Non-pigmented ciliary epithelial cell (primary cell): ENCODE measurements around the gene CCDC127.
"Not testable (repeated sequence)": the region's sequence is repeated elsewhere in the genome, so short reads cannot be mapped to it uniquely, and the experiment has no call there.

ENCODE experiments used
- DNase-seq: peaks from one replicate; pipeline ENCODE4 v3.0.0-alpha.2; 2010; ENCODE audit warnings: low read depth

The CCDC127 gene

DNA sequence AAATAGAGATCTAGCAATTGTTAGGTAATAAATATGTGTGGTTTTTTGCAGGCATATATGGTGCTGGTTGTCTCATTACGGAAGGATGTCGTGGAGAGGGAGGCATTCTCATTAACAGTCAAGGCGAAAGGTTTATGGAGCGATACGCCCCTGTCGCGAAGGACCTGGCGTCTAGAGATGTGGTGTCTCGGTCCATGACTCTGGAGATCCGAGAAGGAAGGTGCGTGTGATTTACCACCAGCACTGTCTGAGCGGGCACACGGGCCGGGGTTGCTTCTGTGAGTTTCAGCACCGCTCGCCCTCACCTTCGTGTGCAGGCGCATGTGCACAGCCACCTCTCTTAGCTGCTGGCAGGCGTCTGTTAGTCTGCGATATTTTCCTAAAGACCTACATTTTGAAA is 15.5 kb upstream of the CCDC127 start:
- not testable (repeated sequence) for DNase-seq

DNA sequence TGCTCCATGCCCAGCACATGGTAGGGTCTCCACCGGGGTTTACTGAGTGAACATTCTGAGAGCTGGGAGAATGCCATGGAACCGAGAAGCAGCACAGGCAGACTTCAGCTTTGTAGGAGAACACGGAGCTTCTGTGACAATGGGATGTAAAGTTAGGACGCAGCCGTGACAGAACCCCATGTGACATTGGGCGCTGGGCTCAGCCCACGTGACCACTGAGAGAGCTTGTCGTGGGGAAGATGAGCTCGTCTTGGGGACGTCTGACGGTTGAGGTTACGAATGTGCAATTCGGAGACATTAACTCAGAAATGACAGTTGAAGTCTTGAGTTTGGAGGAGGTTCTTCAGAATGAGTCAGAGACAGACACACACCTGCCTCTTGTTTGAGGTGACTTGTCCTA is 13.7 kb upstream of the CCDC127 start:
- no peak for DNase-seq

DNA sequence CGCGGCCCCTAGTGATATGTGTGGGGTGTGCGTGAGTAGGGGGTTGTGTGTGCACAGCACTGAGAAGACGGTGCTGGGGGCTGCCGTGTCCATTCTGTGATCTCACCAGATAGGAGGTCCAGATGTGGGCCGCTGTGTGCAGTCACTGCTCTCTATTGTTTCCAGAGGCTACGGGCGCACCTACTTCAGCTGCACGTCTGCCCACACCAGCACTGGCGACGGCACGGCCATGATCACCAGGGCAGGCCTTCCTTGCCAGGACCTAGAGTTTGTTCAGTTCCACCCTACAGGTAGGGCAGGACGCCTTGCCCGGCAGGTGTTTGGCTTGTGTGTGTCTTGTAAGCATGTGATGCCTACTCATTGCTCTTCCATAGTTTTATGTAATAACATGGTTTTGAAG is 12.8 kb upstream of the CCDC127 start:
- no peak for DNase-seq

DNA sequence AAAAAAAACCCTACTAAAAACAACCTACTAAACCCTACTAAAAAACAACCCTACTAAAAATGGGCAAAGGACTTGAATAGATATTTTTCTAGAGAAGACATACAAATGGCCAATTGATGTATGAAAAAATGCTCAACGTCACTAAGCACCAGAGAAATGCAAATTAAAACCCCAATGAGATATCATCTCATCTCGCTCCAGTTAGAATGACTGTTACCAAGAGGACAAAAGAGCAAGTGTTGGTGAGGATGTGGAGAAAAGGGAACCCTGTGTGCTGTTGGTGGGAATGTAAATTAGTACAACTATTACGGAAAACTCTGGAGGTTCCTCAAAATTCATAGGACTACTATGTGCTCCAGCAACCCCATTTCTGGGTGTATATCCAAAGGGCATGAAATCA is 10.9 kb upstream of the CCDC127 start:
- DNase-seq = no peak

DNA sequence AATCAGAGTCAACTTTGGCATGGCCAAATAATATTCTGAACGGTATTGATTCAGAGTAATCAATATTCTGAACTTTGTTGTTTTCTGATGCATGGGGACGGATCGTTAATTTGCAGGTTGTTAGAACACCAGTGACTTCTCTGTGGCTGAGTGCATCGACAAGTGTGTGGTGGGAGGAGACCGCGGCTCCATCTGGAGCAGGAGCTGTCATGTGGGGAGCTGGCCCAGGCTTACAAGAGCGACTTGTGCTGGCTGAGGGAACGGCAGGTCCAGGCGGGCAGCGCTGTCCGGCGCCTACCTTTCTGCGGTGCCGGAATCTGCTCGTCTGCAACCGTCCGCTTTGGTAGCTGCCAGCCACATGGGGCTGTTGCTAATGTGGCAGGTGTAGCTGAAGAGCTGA is 9.4 kb upstream of the CCDC127 start:
- DNase-seq = not testable (repeated sequence)

DNA sequence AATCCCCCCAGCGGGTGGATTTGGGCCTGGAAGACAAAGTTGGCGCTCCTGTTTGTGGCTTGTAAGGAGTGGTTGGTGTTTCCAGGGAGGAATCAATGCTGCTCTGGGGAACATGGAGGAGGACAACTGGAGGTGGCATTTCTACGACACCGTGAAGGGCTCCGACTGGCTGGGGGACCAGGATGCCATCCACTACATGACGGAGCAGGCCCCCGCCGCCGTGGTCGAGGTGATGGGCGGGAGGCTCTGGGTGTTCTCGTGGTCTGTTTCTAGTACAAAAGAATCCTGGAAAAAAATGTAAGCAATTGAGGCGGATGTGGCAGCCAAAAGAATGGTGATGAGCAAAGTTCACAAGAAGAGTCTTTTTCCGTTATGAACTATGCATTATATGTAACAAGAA is 7.4 kb upstream of the CCDC127 start:
- DNase-seq = no peak

DNA sequence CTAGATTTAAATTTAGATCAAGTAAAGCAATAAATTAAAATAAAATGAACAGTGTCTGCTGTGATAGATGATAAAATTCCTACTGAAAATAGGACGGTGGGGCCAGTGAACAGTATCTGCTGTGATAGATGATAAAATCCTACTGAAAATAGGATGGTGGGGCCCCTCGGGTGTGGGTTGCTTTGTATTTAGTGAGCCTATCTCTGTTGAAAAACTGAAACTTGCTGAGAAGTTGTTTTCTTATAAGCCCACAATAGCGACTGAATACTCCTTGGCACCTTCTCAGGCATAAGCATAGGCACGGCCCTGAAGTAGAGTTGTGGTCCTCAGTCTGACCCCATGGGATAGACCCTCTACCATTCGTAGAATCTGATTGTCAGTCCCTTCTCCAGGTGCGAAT is 5.8 kb upstream of the CCDC127 start:
- DNase-seq = no peak

DNA sequence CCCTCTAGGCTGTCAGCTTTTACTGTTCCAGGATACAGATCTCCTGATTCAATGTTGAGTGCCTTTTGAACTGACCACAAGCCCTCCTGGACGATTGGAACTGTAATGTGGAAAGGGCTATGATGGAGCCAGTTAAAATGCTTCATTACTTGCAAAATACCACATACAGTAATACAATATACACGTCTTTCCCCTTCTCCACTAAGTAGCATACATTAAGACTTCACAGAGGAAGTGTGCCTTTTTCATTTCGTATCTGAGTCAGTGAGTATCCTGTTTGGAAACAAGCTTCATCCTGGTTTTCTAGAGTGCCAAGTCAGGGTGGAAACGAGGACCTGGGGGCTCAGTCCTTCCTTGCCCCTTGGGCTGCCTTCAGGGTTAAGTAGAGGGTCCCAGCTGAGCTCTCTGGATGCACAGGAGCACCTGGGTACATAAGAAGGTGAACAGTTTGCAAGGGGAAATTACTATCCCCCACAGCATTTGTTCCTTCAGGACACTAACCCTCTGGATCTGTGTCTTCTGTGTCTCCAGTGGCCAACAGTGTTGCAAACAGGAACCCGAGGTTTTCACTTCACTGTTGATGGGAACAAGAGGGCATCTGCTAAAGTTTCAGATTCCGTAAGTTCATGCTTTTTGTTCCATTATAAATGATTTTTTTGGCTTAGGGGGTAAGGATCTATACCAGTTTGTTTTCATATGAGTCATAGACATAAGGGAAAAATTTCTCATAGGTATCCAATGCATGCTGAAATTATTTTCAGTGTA is 5.2 kb upstream of the CCDC127 start:
- DNase-seq = not testable (repeated sequence)

DNA sequence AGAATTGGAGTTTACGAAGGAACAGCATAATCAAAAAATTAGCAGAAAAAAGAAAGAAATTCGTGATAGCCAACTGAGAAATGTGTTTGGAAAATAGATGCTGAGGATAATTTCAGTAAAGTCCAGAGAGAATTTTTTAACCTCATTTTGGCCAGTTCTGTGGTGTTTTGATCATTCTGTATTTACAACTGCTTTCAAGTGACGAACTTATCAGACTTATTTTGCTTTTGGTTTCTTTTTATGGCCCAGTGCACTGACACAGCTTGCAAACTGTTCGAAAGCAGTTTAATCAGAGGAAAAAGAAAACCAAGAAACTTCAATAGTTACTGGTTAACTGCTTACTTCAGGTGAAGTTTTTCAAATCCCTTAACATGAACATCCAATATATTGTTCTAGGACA is 2.0 kb upstream of the CCDC127 start:
- DNase-seq = no peak

DNA sequence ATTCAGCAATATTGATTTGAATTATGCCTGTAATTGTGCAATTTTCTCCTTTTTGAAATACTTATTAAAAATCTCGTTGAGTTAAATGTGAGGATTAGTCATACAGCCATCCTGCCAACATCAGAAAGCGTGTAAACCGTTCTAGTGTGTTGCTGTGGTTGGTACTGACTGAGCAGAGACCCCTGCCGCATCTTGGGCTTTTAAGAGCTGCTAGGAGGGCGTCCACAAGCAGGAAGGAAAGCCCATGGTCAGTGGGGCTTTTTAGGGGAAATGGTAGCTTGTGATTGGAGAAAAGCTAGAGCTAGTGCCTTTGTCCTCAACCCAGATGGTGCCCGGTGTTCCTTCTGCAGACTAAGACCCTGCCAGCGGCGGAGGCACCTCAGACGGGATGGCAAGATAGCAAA is 1.5 kb upstream of the CCDC127 start:
- no peak for DNase-seq

DNA sequence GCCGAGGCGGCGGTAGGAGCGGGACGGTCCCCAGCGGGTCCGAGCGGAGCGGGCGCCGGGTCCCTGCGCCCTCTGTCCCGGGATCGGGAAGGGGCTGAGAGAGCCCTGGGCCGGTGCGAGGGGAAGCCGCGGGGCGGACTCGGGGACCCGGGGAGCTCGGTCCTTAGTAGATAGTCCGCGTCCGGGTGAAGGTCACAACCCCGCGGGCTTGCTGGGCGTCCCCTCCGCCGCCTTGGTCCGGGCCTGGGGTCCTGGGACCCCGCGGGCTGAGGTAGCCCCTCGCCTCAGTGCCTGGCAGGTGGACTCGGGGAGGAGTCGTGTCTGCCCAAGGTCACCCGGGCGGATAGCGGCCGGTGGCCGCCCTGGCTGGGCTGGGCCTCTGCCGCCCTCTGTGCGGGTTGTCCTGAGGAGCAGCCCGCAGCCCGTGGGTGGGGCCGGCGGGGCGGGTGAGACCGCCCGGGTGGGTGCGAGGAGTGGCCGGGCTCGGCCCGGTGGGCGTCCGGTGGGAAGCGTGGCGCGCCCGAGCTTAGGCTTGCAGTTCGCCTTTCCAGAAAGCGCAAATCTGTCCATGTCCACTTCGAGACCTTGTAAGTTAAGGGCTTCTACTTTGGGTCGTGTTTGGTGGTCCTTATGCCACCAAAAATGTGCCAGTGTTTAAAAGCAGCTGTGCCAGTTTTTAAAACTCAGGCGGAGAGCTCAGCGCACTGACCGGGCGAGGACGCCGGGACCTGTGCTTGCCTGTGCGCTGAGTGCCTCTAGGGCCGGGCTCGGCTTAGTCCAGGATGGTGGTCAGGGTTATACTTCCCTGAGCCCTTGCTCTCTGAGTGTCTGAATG is 721 bp upstream of the CCDC127 start:
- DNase-seq = no peak

DNA sequence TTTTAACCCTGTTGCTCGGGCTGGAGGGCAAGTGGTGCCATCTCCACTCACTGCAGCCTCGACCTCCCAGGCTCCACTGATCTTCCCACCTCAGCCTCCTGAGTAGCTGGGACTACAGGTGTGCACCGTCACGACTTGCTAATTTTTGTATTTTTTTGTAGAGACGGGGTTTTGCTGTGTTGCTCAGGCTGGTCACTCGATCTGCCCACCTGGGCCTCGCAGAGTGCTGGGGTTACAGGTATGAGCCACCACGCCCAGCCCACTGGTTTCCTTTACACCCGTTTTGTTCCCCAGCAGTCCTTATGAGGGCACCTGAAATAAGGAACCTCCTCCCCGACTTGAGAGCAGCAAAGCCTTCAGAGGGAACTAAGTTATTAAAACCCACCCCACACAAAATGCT is 1.9 kb downstream of the CCDC127 start:
- not testable (repeated sequence) for DNase-seq

DNA sequence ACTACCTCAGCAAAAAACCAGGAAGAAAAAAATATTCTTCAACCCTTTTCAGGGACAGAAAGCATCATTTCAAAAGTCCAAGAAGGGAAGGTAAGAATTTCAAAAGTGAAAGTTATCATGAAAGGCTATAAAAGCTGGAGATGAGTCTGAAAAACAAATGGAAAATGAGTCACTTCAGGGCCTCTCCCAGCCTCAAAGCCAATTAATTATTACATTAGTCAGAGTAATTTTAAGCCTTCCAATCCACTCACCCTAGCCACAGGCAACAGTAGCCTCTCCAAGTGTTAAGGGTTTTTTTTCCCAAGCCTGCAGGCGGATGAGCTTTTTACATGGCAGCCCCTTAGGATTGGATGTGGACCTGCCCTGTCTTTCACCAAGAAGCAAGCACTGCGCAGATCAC is 2.7 kb downstream of the CCDC127 start:
- not testable (repeated sequence) for DNase-seq

DNA sequence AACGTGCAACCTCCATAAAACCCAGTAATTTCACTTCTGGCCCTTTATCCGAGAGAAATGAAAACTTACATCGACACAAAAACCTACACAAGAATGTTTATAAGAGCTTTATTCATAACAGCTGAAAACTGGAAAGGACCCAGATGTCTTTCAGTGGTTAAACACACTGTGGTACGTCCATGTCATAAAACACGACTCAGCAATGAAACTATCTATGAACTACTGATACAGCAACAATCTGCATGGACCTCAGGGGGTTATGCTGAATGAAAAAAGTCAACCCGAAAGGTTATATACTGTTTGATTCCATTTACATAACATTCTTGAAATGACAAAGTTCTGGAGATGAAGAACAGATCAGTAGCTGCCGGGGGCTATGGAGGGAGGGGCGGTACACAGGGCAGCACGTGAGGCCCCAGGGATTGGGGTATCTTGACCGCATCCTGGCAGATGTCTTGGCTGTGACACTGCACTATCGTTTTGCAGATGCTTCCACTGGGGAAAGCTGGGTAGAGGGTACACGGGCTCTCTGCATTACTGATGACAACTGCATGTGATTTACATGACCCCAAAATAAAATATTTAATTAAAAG is 4.1 kb downstream of the CCDC127 start:
- no peak for DNase-seq

DNA sequence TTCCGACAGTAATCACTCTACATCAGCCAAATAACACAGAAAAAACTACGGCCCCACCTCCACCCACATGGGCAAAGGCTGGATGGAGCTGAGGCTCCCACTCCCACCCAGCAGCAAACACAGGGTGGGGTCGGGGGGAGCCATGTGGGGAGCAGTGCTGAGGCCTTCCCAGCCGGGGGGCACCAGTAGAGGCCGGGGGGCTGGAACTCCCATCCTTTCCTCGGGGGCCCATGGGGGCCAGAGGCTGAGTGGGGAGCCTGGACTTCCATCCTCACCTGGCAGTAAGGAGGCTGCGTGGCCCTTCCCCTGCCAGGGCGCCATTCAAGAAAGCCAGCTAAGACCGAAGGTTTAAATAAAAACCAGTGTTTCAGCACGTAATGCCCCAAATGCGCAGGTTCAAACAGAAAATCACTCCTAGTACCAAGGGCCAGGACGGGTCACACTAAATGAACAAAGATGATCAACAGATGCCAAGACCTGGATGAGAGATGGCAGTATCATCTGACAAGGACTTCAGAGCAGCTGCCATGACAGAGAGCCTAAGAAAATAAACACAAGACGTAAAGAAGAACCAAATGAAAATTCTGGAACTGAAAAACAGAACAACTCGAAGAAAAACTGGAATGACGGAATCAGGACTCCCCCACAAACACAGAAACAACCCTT is 9.4 kb downstream of the CCDC127 start:
- DNase-seq = no peak

DNA sequence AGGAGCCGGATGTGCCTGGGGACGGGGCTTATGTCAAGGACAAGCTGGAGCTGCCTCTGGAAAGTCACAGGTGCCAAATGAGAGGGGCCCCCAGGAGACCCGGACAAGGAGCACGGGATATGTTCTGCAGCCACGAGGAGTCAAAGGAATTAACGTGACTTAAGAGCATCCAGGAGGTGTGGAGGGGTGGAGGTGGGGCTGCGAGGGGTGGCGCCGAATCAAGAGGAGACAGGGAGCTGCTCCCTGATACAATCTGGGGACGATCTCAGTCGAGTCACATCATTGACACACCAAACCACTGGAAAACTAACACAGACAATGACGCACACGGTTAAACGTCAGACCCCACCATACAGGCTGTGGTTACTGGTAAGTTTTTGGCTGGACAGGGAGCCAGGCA is 10.4 kb downstream of the CCDC127 start:
- no peak for DNase-seq

DNA sequence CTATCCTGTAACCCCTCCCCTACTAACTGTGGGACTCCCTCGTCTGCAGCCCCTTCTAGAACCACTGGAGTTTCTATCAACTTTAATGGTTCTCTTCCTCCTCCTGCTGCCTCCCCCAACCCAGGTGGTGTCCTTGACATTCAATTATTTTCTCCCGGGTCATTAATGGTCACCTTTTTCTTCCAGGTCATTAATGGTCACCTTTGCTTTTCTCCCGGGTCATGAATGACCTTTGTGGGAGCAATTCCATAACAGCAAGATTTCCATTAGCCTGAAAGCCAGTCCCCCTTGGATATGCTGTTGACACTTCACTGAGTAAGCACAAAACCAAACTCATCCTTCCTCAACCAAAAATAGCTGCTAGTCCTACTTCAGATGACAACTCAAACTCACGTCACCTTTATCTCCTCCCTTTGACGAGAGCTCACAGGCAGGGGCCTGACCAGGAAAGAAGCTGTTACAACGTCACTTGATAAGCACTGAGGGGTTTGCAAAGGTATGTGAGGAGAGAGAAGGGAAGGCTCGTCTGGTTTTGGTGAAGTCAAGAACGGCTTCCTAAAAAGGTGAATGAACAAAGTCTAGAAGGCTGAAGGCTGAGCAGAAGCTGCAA is 10.9 kb downstream of the CCDC127 start:
- DNase-seq = no peak

DNA sequence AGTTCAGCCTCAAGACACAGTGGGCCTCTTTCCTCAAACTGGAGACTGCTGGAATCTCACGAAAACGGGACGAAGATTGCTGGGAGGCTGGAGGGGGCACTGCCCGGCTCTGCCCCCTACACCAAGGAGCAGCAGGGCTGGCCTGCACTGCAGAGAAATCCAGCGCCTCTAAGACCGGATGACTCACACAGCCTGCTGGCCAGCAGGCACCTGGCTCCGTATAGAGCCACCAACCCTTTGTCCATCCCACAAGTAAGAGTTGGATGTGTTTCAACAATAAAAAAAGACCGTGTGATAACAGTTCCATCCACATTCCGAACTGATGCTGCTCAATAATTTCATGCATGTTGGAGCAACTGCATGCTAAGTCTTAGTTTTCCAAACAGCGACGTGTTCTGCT is 11.5 kb downstream of the CCDC127 start:
- no peak for DNase-seq

DNA sequence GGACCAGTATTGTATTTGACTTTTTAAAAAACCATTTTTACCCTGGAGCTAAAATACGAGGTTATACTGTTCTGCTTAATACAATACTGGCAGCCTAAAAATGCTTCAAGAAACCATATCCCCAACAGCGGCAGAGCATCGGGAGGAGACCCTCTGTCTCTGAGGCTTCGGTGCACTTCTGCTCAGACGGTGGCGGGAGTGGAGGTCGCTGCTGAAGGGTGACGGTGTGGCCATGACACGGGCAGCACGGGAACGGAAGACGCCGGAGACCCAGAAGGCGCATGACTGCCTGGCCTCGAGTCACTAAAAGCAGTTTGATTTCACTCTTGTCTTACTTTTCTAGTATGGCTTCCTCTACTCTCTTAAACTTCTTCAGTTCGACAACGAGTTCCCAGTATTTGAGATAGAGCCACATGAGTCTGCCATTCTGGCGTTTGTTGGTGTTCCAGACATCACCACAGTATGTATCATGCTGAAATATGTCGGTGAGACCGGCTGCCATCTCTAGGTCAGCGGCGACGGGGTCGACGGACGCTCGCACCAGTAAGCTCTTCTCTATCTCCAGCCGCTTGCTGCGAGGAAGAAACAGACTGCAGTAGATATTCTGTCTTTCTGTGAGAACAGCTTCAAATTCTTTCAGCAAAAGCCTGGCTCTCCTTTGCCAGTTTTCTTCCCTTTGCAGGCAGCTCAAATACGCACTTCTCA is 12.8 kb downstream of the CCDC127 start:
- DNase-seq = no peak

DNA sequence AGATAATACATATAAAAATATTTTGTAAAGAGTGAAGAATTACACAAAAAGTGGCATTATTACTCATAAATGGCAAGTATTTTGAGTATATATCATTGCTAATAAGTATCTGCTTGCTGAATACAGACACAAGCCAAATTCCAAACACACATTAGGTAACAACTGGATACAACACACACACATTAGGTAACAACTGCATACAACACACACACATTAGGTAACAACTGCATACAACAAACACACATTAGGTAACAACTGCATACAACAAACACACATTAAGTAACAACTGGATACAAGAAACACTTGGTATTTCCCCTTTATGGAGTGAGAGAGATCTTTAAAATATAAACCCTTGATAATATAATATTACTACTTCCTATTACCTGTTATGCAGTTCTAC is 13.5 kb downstream of the CCDC127 start:
- no peak for DNase-seq

DNA sequence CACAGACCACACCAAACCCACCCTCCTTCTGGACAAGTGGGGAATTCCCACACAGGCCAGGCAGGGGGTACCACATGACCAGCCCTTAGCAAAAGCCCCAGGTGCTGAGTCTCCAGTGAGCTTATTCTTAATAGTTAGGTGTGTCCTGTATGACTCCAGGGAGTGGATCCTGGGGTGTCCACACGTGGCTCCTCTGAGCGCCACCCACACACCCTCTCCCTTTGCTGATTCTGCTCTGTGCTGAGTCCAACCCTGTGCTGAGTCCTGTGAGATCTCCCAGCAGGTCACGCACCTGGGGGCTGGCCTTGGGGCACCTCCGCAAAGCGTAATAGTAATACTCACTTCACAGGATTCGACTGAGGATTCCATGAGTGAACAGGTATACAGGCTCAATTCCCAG is 14.0 kb downstream of the CCDC127 start:
- no peak for DNase-seq
